Lower leg skin (tissue), 4 donors: ENCODE results near the gene PLPPR1. TPM values are rescaled to one million over a fixed set of nuclear protein-coding genes. Genes with fewer than 3 reads are reported as not detected.

ENCODE experiments used
- DNase-seq, 2 donors: peaks; one replicate each; pipeline ENCODE4 v3.0.0-alpha.2; 2019; ENCODE audit warnings: low spot score in 2 of 2
- H3K4me3 ChIP-seq: fragments of 200-600 bp; sonication (generic); 2 replicates; pipeline ENCODE4 v1.5.1; 2017; ENCODE audit warnings: mild to moderate bottlenecking, low read depth; ENCODE audit not compliant: poor library complexity, severe bottlenecking
- CTCF ChIP-seq, 3 donors: fragments of 450-650 bp; IDR thresholded peaks; one replicate each; pipeline ENCODE4 v1.5.1; 2016; ENCODE audit warnings: antibody characterized with exemption in 3 of 3, mild to moderate bottlenecking in 3 of 3, moderate library complexity in 2 of 3
- POLR2A ChIP-seq, 2 donors: fragments of 450-650 bp; IDR thresholded peaks; one replicate each; pipeline ENCODE4 v1.6.1; 2016 to 2017; ENCODE audit warnings: antibody characterized with exemption in 2 of 2, mild to moderate bottlenecking in 1 of 2, moderate library complexity in 1 of 2
- WGBS, 2 donors: methylation state at CpG; one replicate each; pipeline ENCODE4 v1.1.5; 2018; 5-methylcytosine and 5-hydroxymethylcytosine counted together
- intact Hi-C: fragments of 100-400 bp; cut with DNase I; formaldehyde crosslinking; loops from one replicate; pipeline ENCODE4 v1.15.0; 2023; ENCODE audit warnings: low total_unique reads
- total RNA-seq, 4 donors: library from RNA; depleted of rRNA; stranded (reverse); fragments of >200 nt; gene quantifications; one replicate each; pipeline ENCODE4 v1.1.0, GENCODE V29; 2016

Gene PLPPR1
- total RNA-seq, 4 donors from 2014 or later, result 0.19 to 2.2 (median 0.39) TPM; not detected in 1

DNA sequence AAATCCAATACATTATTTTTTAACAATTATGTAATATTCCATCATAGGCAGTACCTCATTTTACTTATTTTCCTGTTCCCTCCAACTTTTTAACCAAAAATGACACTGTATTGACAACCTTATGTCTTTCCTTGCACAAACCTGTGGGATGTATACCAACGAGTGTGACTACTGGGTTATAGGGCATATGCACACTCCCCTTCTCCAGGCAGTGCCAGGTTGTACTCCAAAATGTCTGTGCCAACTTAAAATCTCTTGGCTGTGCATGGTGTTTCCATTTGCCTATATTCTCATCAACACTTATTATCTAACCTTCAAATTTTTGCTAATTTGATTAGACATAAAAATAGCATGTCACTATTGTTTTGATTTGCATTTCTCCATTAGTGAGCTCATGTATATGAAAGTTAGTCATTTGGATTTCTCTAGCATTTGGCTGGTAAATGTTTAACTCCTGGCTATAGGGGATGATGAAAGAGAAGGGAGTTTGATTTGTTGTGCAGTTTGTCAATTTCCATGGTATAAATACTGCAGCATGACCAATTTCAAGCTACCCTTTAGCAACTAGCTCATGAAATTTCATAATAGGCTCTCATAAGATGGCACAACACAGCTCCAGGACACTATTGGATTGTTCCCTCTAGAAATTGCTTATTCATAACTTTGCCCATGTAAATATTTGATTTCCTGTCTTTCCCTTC is 226.4 kb downstream of the PLPPR1 start:
- intact Hi-C loops, result no loop called here
- H3K4me3 ChIP-seq, result no peak overlapping the region
- DNase-seq, result no peak
- WGBS, 2 donors, result 65 to 79% methylated on average over 1 of the region's 1 CpG
- TF ChIP-seq POLR2A (IDR thresholded peaks at IDR 0.05) (no peak), CTCF (IDR thresholded peaks at IDR 0.05) (no peak)

DNA sequence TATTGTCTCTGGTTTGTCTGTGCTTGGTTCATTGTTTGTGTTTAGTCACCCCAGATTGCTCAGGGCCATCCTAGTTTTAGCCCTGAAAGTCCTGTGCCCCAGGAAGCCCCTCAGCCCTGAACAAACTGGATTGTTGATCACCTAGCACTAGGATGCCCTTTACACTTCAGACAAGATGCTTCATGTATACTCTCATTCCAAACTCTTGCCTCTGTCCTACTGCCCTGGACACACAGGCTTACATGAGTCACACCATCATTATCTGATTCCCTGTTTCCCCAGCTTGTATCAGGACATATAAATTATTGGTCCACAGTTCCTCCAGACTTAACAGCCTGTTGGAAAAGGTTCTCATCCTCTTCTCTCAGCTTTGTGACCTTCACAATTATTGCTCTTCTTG is 236.2 kb downstream of the PLPPR1 start:
- TF ChIP-seq POLR2A (IDR thresholded peaks at IDR 0.05), result no peak
- no peak for TF ChIP-seq CTCF (IDR thresholded peaks at IDR 0.05)
- intact Hi-C loops, result no loop called here
- H3K4me3 ChIP-seq, result no peak overlapping the region
- DNase-seq, result no peak

DNA sequence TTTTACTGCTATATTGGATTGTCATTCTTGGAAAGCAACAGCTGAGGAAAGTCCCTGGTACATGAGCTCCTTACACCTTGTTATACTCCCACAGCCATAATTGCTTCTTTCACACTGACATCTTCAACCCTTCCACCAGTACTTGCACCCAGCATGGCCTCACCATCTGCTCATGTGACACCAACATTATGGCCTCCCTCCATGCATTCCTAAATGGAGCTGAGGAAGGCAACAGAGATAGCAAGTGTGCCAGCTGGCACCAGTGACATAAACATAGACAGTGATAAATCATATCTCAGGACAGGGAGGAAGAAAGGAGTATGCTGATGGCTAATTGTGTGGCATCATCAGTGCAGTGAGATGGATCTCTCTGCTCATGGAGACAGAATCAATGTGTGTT is 236.7 kb downstream of the PLPPR1 start:
- H3K4me3 ChIP-seq, result no peak overlapping the region
- intact Hi-C loops, result no loop called here
- DNase-seq, result no peak
- TF ChIP-seq POLR2A (IDR thresholded peaks at IDR 0.05), result no peak
- TF ChIP-seq CTCF (IDR thresholded peaks at IDR 0.05), result no peak

DNA sequence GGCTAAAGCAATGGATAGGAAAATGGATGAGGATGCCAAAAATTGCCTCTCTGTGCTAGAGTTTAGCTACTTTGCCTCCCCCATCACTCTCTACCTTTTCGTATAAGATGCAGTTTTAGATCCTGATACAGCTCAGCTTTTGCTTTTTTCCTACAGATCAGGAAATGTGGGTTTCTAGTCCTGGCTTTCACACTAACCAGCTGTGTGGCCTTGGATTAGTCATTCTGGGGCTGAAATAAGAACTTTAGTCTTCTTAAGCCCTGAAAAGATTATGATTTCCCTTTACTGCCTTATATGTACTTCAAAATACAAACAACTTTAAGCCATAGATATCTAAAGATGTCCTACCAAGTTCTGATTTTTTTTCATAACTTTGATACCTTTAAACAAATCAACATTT is 239.9 kb downstream of the PLPPR1 start:
- intact Hi-C loops, result no loop called here
- no peak for TF ChIP-seq POLR2A (IDR thresholded peaks at IDR 0.05)
- no peak for TF ChIP-seq CTCF (IDR thresholded peaks at IDR 0.05)
- 52 to 83% methylated on average over 1 of the region's 1 CpG for WGBS, 2 donors
- no peak for DNase-seq
- H3K4me3 ChIP-seq, result no peak overlapping the region

- TF ChIP-seq POLR2A (IDR thresholded peaks at IDR 0.05) (no peak), CTCF (IDR thresholded peaks at IDR 0.05) (no peak)
- no peak overlapping the region for H3K4me3 ChIP-seq
- intact Hi-C loops, result no loop called here
- WGBS, 2 donors, result 84 to 85% methylated on average over 9 of the region's 9 CpGs
- DNase-seq, result no peak
Observed at GRCh38 chr9:101269591-101270283, 241.2 kb downstream of the PLPPR1 start.
